A673 (cell line): ENCODE data around the gene NCKAP5. TPM values are rescaled to one million over a fixed set of nuclear protein-coding genes. Genes with fewer than 3 reads are reported as not detected.

Source experiments
- BruUV-seq: library from RNA; stranded (reverse); fragments of 400-500 nt; replicated peaks from 2 replicates; lab custom pipeline; 2021; lab: Mats Ljungman, UMichigan
- CTCF ChIA-PET: fragments of 300-600 bp; sonication (Branson Sonifier 250); formaldehyde crosslinking; loops from one replicate; lab custom pipeline; 2022; ENCODE audit warnings: antibody characterized with exemption; lab: Charles Lee
- POLR2A ChIA-PET: fragments of 300-600 bp; sonication (Branson Sonifier 250); formaldehyde crosslinking; loops from one replicate; lab custom pipeline; 2022; ENCODE audit warnings: antibody characterized with exemption; ENCODE audit not compliant: low non-redundant PET; lab: Charles Lee
- DNase-seq: peaks from one replicate; pipeline ENCODE4 v3.0.0-alpha.2; 2015; ENCODE audit warnings: low spot score
- H3K27ac ChIP-seq: fragments of 200-600 bp; sonication (generic); 2 replicates; pipeline ENCODE4 v1.5.1; 2016; ENCODE audit warnings: mixed run types, low read depth, mild to moderate bottlenecking, mixed read lengths, antibody characterized with exemption, low read length; ENCODE audit not compliant: poor library complexity, severe bottlenecking
- H3K27me3 ChIP-seq: fragments of 200-600 bp; sonication (generic); replicated peaks from 2 replicates; pipeline ENCODE4 v1.6.1; 2017; ENCODE audit warnings: mixed run types, low read depth, mild to moderate bottlenecking, mixed read lengths, antibody characterized with exemption, low read length; ENCODE audit not compliant: insufficient read depth, poor library complexity
- H3K36me3 ChIP-seq: fragments of 200-600 bp; sonication (generic); 2 replicates; pipeline ENCODE4 v1.6.1; 2016; ENCODE audit warnings: mixed run types, mild to moderate bottlenecking, mixed read lengths, antibody characterized with exemption, low read length; ENCODE audit not compliant: insufficient read depth, poor library complexity, severe bottlenecking
- H3K4me1 ChIP-seq: fragments of 200-600 bp; sonication (generic); 2 replicates; pipeline ENCODE4 v1.6.1; 2017; ENCODE audit warnings: mixed run types, mild to moderate bottlenecking, mixed read lengths, antibody characterized with exemption, low read length; ENCODE audit not compliant: insufficient read depth, poor library complexity, severe bottlenecking
- H3K4me3 ChIP-seq: fragments of 200-600 bp; sonication (generic); 2 replicates; pipeline ENCODE4 v1.5.1; 2016; ENCODE audit warnings: low read depth, mixed run types, mild to moderate bottlenecking, mixed read lengths, low read length; ENCODE audit not compliant: poor library complexity, severe bottlenecking
- H3K9me3 ChIP-seq: fragments of 200-600 bp; sonication (generic); 2 replicates; pipeline ENCODE4 v1.6.1; 2016; ENCODE audit warnings: mixed run types, low read depth, mild to moderate bottlenecking, mixed read lengths, antibody characterized with exemption, low read length; ENCODE audit not compliant: poor library complexity, severe bottlenecking
- CTCF ChIP-seq: fragments of 300-800, 200-600 bp; sonication (generic); conservative IDR thresholded peaks from 2 replicates; pipeline ENCODE4 v1.5.1; 2017; ENCODE audit warnings: low read depth, mild to moderate bottlenecking, antibody characterized with exemption, low read length, moderate library complexity, mixed read lengths
- EZH2 ChIP-seq: fragments of 200-600 bp; sonication (generic); IDR thresholded peaks from 2 replicates; pipeline ENCODE4 v1.6.1; 2017; ENCODE audit warnings: borderline replicate concordance, low read depth, mild to moderate bottlenecking, mixed read lengths, antibody characterized with exemption, low read length; ENCODE audit not compliant: poor library complexity, severe bottlenecking
- intact Hi-C: fragments of 100-400 bp; cut with micrococcal nuclease; formaldehyde crosslinking; loops from one replicate; pipeline ENCODE4 v1.10.0; 2022; ENCODE audit not compliant: unreplicated experiment
- total RNA-seq: library from RNA; stranded (reverse); gene quantifications from 2 replicates; pipeline ENCODE4 v1.2.3, GENCODE V29; 2021

The NCKAP5 gene
- total RNA-seq, 1 experiment from 2014 or later: 26.6 TPM

DNA sequence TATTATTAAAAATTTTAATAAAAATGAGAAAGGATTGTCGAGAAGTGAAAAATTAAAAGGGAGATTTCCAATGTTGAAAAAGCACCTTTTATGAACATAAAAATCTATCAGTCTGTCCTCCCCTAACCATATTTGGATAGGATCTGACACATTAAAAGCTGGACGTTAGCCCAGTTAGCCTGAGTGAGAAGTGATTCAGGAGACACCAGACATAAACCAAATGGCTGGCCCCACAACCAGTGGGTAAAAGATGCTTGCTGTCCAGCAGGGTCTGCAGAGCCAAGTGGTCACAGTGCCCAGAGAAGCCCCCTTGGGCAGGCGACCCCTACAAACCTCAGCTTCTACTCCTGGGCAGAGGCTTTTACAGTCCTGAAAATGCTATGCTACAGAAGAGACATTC, 644.5 kb downstream of the NCKAP5 start:
- Histone ChIP-seq H3K27me3 (no peaks in the 10 kb centered on the region), H3K4me1 (peaks cover 4% of the 10 kb centered on the region), H3K9me3 (no peaks in the 10 kb centered on the region), H3K4me3 (no peak overlapping the region), H3K36me3 (no peaks in the 10 kb centered on the region), H3K27ac (no peak overlapping the region)
- intact Hi-C loops: no loop called here
- BruUV-seq: no TSS peak
- ChIA-PET POLR2A (no interaction called here), CTCF (no interaction called here)
- no peak for DNase-seq
- TF ChIP-seq CTCF (no peak), EZH2 (no peak)

DNA sequence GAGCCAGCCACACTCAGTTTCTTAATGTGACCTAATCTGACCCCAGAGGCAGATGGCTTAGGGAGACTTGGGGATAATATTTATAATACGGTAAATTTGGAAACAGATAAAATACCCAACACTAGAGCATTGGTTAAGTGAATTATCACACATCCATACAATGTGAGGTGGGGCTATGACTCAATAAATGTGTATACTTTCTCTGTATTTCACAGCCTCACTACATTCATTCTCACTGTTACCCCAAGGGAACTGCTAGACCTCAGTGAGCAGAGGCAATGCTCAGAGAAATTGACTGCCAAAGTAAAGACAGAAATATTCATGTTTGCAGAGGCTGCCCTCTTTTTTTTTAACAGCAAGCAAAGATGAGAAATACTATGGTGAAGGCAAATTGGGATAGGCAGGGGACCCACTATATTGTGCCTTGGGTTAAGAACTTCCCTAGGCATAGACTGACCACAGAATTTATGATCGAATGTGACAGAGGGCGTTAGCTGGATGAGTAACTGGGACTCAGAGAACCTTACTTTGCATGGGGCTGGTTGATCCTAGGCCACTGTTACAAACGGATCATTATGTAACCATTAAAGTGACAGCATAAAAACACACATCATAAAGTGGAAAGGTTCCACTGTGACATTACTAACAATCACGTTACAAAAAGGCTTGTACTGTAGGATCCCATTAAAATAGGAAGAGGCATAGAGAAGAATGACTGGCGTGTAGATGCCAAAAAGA, 652.3 kb downstream of the NCKAP5 start:
- POLR2A ChIA-PET: no interaction called here
- DNase-seq: no peak
- H3K27ac ChIP-seq: no peak overlapping the region
- no peak overlapping the region for H3K4me3 ChIP-seq
- intact Hi-C loops: no loop called here
- H3K27me3 ChIP-seq: no peaks in the 10 kb centered on the region
- H3K4me1 ChIP-seq: no peaks in the 10 kb centered on the region
- TF ChIP-seq CTCF (no peak), EZH2 (no peak)
- no peaks in the 10 kb centered on the region for H3K9me3 ChIP-seq
- no TSS peak for BruUV-seq
- CTCF ChIA-PET: no interaction called here
- no peaks in the 10 kb centered on the region for H3K36me3 ChIP-seq

DNA sequence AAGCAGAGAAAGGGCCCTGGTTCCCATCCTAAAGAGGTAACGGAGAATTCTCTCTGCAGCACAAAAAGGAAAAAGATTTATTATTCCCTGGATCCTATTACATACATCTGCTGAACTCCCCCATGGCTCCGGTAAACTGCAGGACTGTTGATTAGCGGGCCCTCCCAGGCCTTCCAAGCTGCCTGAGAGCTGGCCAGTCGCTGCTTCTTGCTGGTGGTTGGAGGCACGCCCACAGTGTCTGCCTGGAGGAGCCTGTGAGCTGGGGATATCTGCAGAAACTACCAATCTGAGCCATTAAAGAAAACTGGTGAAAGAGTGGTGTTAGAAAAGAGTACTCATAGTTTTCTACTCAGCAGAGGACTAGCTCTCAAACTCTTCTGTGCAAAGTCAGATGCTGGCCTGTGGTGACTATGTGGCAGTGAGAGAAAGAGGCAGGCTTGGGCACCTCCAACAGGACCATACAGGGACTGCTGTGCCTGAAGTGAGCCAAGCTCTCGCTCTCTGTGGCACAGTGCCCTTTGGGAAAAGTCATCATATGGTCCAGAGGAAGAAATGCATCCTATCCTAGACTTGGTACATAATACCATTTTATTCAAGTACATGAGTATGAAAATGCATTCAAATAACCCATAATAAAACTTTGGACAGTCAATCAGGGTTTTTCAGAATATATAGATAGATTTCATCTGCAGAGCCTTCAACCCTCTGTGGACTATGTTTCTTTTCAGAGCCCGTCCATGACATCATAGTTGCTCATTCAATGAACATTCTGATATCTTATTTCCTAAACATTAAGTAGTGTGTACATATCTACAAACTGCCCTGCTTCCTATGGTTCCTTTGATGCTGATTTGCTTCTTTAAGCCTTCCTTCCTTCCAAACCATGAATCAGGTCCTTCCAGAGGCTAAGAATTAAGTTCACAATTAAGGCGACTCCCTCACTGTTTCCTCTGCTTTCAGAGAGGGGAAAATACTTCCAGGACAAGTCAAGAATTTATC, 656.2 kb downstream of the NCKAP5 start:
- H3K4me3 ChIP-seq: no peak overlapping the region
- BruUV-seq: no TSS peak
- ChIA-PET CTCF (interaction anchor here (0.6 to 1.2 kb wide), 3 partner anchors 259 to 365 kb away, joined by 3 read pairs; no protein-coding TSS in a partner anchor), POLR2A (no interaction called here)
- no peaks in the 10 kb centered on the region for H3K4me1 ChIP-seq
- H3K27me3 ChIP-seq: no peaks in the 10 kb centered on the region
- H3K27ac ChIP-seq: no peak overlapping the region
- H3K36me3 ChIP-seq: no peaks in the 10 kb centered on the region
- H3K9me3 ChIP-seq: no peaks in the 10 kb centered on the region
- peak; percentile 23 for DNase-seq
- TF ChIP-seq EZH2 (no peak), CTCF (peak; percentile 25; the same call in 1 of the 2 replicates)
- intact Hi-C loops: no loop called here
